Bronchial epithelial cell (primary cell): ENCODE measurements around the gene PHACTR1. TPM values are rescaled to one million over a fixed set of nuclear protein-coding genes. Genes with fewer than 3 reads are reported as not detected.
A peak's percentile ranks its signal among the peaks of the same experiment; 100 is the strongest.

Source experiments
- DNase-seq: peaks from one replicate; pipeline ENCODE4 v3.0.0-alpha.2; 2010; ENCODE audit warnings: low read depth
- FAIRE-seq: peaks from 2 replicates; lab custom pipeline; 2011; peaks lifted over from hg19 to GRCh38; lab: Jason Lieb, UNC
- H3K27me3 ChIP-seq: 2 replicates; pipeline ENCODE4 v1.5.1; 2011; ENCODE audit warnings: low read length; ENCODE audit not compliant: control insufficient read depth, insufficient read depth
- H3K36me3 ChIP-seq: 2 replicates; pipeline ENCODE4 v1.5.1; 2011; ENCODE audit warnings: low read length; ENCODE audit not compliant: control insufficient read depth, insufficient read depth
- H3K4me3 ChIP-seq: 2 replicates; pipeline ENCODE4 v1.5.1; 2011; ENCODE audit warnings: mild to moderate bottlenecking, low read depth, low read length, control low read depth
- total RNA-seq: library from RNA; depleted of rRNA; stranded (reverse); fragments of >200 nt; gene quantifications from 2 replicates; pipeline ENCODE4 v1.2.1, GENCODE V29; 2014
- TF ChIP-seq, protein P1 (sequence below): IDR thresholded peaks from 2 replicates; pipeline ENCODE4 v1.5.1; 2011; ENCODE audit warnings: mild to moderate bottlenecking, moderate library complexity, low read length, control low read depth, inconsistent platforms; ENCODE audit not compliant: insufficient read depth, severe bottlenecking

Gene PHACTR1
- total RNA-seq, 1 donor from 2014 or later = under 0.01 TPM

DNA sequence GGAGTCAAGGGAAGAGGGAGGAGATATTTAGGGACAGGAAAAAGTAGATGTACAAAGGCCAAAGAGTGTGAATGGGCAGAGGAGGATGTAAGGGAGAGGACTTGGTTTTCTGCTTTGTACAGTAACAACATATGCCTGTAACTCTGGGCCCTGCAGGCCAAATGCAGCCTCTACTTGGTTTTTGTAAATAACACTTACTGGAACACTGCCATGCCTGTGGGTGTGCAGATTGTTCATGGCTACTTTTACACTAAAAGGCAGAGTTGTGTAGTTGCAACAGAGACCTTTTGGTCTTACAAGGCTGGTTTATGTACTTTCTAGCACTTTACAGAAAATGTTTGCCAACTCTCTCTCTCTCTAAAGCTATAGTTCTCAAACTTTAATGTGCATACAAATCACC, 157.1 kb downstream of the PHACTR1 start:
- no peak for FAIRE-seq
- TF ChIP-seq, protein P1, sequence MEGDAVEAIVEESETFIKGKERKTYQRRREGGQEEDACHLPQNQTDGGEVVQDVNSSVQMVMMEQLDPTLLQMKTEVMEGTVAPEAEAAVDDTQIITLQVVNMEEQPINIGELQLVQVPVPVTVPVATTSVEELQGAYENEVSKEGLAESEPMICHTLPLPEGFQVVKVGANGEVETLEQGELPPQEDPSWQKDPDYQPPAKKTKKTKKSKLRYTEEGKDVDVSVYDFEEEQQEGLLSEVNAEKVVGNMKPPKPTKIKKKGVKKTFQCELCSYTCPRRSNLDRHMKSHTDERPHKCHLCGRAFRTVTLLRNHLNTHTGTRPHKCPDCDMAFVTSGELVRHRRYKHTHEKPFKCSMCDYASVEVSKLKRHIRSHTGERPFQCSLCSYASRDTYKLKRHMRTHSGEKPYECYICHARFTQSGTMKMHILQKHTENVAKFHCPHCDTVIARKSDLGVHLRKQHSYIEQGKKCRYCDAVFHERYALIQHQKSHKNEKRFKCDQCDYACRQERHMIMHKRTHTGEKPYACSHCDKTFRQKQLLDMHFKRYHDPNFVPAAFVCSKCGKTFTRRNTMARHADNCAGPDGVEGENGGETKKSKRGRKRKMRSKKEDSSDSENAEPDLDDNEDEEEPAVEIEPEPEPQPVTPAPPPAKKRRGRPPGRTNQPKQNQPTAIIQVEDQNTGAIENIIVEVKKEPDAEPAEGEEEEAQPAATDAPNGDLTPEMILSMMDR = no peak
- H3K27me3 ChIP-seq = peaks cover 5% of the 10 kb centered on the region

DNA sequence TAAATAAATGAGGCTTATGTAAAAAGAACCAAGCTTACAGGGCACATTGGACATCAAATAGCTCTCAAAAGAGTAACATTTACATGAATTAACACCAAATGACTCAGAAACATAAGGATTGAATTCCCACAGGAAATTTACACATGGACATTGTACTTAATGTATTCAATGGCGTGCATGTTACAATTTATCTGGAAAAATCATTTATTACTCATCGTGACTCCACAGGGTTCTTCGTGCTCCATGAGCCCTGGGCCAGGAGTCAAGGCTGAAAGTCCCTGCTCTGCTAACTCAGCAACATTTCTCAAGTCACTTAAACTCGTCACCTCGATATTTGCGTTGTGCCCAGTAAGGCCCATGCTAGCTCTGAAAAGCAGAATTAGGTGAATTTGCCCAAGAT, 158.5 kb downstream of the PHACTR1 start:
- peak; percentile 75 for DNase-seq
- Histone ChIP-seq H3K27me3 (peaks cover 5% of the 10 kb centered on the region), H3K36me3 (no peaks in the 10 kb centered on the region), H3K4me3 (no peak overlapping the region)
- TF ChIP-seq, protein P1 = no peak
- FAIRE-seq = no peak

More for the DNA sequence above, 157.1 kb downstream of the PHACTR1 start:
- DNase-seq = no peak
- no peaks in the 10 kb centered on the region for H3K36me3 ChIP-seq
- no peak overlapping the region for H3K4me3 ChIP-seq

DNA sequence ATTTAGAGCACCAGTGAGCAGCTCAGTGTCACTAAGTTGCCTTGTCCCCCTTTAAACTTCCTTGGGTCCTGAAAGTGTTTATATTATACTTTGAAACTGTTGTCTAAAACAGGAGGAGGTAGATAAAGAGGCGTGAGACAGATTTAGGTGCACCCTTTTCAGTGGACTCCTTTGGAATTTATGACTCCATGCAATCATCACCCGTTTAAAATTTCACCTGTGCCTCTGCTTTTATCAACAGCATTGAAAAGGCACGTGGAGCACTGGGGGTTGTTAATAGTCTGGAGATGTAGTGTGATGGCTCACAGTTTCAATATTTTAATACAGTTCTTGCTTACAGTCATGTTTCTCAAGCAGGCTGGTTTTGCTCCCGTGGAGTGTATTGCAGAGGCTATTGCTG, 162.2 kb downstream of the PHACTR1 start:
- TF ChIP-seq, protein P1 = no peak
- Histone ChIP-seq H3K36me3 (no peaks in the 10 kb centered on the region), H3K27me3 (peaks cover 3% of the 10 kb centered on the region), H3K4me3 (no peak overlapping the region)
- FAIRE-seq (no peak), DNase-seq (no peak)

DNA sequence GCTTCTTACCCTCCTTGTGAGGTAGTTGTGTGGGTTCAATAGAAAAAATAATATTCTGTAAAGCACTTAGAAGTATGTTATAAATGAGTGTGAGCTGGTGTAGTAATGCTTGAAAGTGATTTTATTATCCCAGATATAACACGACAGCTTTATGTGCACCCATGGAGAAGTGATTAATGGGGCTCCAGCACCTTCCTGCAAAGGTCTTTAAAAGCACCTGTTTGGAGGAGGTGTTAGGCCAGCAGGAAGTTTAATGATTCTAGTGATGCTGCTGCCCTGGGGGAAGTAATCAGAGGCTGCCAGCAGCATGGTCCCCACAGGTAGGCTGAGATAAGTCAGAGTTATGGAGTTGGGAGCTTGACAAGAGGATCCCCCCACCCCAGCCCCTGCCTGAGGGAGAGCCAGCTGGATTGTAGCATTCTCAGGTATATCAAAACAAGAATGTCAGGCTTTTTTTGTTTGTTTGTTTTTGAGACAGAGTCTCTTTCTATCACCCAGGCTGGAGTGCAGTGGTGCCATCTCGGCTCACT, 166.3 kb downstream of the PHACTR1 start:
- Histone ChIP-seq H3K4me3 (no peak overlapping the region), H3K36me3 (no peaks in the 10 kb centered on the region), H3K27me3 (peaks cover 4% of the 10 kb centered on the region)
- no peak for DNase-seq
- TF ChIP-seq, protein P1 = no peak
- no peak for FAIRE-seq

DNA sequence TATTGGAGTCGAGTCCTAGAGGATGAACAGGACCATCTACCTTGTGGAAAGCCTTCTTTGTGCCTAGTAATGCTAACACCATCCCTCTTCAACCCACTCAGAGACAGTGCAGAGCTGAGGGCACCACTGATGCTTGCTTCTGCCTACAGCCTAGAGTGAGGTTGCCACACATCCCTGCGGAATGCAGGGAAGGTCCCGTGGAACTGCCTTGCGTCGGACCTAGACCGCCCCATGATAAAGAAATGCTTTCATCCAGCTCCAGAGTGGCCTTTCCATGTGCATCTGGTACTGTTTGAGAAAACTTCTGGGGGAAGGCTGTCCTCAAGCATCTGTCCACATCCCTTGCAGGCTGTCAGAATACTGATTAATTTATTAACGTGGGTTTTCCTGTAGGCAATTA, 168.4 kb downstream of the PHACTR1 start:
- H3K36me3 ChIP-seq = no peaks in the 10 kb centered on the region
- no peak for FAIRE-seq
- H3K27me3 ChIP-seq = peaks cover 3% of the 10 kb centered on the region
- DNase-seq = no peak
- TF ChIP-seq, protein P1 = no peak
- no peak overlapping the region for H3K4me3 ChIP-seq

DNA sequence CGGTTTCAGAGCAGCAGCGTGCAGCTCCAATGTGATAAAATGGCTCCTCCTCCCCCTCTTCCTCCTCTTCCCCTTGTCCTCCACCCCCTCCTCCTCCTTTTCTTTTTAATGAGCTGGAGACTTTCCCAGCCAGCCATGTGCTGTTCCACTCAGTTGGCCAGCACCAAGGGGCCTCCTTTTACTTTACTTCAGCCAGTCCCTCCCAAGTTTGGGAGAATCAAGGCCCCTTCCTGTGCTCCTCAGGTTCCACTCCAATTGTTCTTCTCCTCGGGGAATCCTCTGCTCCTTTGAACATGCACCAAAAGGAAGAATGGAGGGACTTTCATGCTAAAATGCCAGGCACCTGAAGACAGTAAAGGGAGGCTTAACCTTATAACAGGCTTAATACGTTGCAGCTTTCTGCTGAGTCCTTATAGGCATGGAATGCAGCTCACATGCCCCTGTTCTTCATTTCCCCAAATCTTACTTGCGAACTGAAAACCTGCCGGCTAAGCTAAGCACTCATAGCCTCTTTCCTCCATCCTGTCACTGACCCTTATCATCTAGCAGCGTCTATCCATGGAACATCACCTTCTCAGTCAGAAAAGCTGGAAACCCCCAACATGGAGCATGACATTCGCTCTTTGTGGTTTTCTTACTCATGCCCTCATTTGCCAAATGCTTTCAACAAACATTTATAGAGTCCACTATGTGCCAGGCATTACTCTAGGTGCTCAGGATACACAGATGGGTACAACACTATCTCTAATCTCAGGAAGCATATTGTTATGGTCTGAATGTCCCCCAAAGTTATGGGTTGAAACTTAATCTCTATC, 170.6 kb downstream of the PHACTR1 start:
- DNase-seq (peak; percentile 7), FAIRE-seq (no peak)
- H3K4me3 ChIP-seq = no peak overlapping the region
- TF ChIP-seq, protein P1 = no peak
- H3K27me3 ChIP-seq = peaks cover 3% of the 10 kb centered on the region
- H3K36me3 ChIP-seq = no peaks in the 10 kb centered on the region
